H1 (cell line): ENCODE measurements around the gene PTPRG. TPM values are rescaled to one million over a fixed set of nuclear protein-coding genes. Genes with fewer than 3 reads are reported as not detected.

Experiments used
- CTCF ChIA-PET: fragments of 300-600 bp; sonication (Branson Sonifier 250); formaldehyde crosslinking; loops from one replicate; lab custom pipeline; 2021; ENCODE audit not compliant: partially characterized antibody; lab: Charles Lee
- POLR2A ChIA-PET: fragments of 300-600 bp; sonication (Branson Sonifier 250); formaldehyde crosslinking; loops from one replicate; lab custom pipeline; 2021; ENCODE audit warnings: inconsistent platforms; ENCODE audit not compliant: partially characterized antibody; lab: Charles Lee
- DNase-seq, 2 experiments: peaks; one replicate each; pipeline versions ENCODE4 v3.0.0 to v3.0.0-alpha.2; 2010 to 2022; ENCODE audit warnings: low spot score in 2 of 2, low read depth in 1 of 2, mixed read lengths in 1 of 2
- FAIRE-seq: peaks from 2 replicates; lab custom pipeline; 2011; peaks lifted over from hg19 to GRCh38; lab: Jason Lieb, UNC
- H2AFZ ChIP-seq: 2 replicates; pipeline ENCODE4 v1.8.1; 2012; ENCODE audit warnings: low read length, inconsistent platforms
- H2AK5ac ChIP-seq: 2 replicates; pipeline ENCODE4 v1.6.1; 2013; ENCODE audit warnings: low read depth, low read length
- H2BK120ac ChIP-seq: replicated peaks from 2 replicates; pipeline ENCODE3; 2013; ENCODE audit warnings: low read depth, low read length, inconsistent platforms
- H2BK12ac ChIP-seq: 2 replicates; pipeline ENCODE4 v1.6.1; 2013; ENCODE audit warnings: low read depth, low read length
- H2BK15ac ChIP-seq: 2 replicates; pipeline ENCODE4 v1.6.1; 2013; ENCODE audit warnings: low read length
- H2BK20ac ChIP-seq: 2 replicates; pipeline ENCODE4 v1.6.1; 2013; ENCODE audit warnings: low read length
- H2BK5ac ChIP-seq: 2 replicates; pipeline ENCODE4 v1.6.1; 2013; ENCODE audit warnings: low read depth, low read length
- H3K14ac ChIP-seq: 2 replicates; pipeline ENCODE4 v1.6.1; 2013; ENCODE audit warnings: inconsistent platforms; ENCODE audit not compliant: insufficient read length
- H3K18ac ChIP-seq: 2 replicates; pipeline ENCODE4 v1.6.1; 2013; ENCODE audit warnings: low read length; ENCODE audit errors: extremely low read depth
- H3K23ac ChIP-seq: 2 replicates; pipeline ENCODE4 v1.6.1; 2013; ENCODE audit warnings: inconsistent platforms; ENCODE audit not compliant: insufficient read length
- H3K23me2 ChIP-seq: 2 replicates; pipeline ENCODE4 v1.6.1; 2013; ENCODE audit warnings: low read depth, low read length
- H3K27ac ChIP-seq: 2 replicates; pipeline ENCODE4 v1.6.1; 2011; ENCODE audit warnings: low read depth, low read length, inconsistent platforms
- H3K27me3 ChIP-seq, 4 experiments: replicated peaks in 1 of 4; 1 replicate in 1 of 4; 2 replicates in 3 of 4; pipeline versions ENCODE4 v1.6.1 to v1.8.1; 2011 to 2013; ENCODE audit warnings: low read length in 3 of 4, mild to moderate bottlenecking in 3 of 4, inconsistent platforms in 2 of 4, mixed read lengths in 2 of 4, moderate library complexity in 1 of 4; ENCODE audit not compliant: control insufficient read depth in 3 of 4, insufficient read depth in 3 of 4; ENCODE audit errors: extremely low read depth in 1 of 4
- H3K36me3 ChIP-seq, 4 experiments: 2 replicates each; pipeline versions ENCODE4 v1.6.1 to v1.8.1; 2011 to 2013; ENCODE audit warnings: mild to moderate bottlenecking in 4 of 4, low read length in 3 of 4, moderate library complexity in 2 of 4, control low read depth in 1 of 4, inconsistent platforms in 1 of 4; ENCODE audit not compliant: insufficient read depth in 4 of 4, control insufficient read depth in 2 of 4
- H3K4ac ChIP-seq: replicated peaks from 2 replicates; pipeline ENCODE3; 2013; ENCODE audit warnings: low read length, low read depth, mixed read lengths, inconsistent platforms; ENCODE audit not compliant: insufficient read length
- H3K4me1 ChIP-seq, 4 experiments: replicated peaks in 1 of 4; 1 replicate in 1 of 4; 2 replicates in 3 of 4; pipeline versions ENCODE4 v1.6.1 to v1.8.1; 2011 to 2013; ENCODE audit warnings: low read length in 3 of 4, inconsistent platforms in 2 of 4, mixed read lengths in 1 of 4; ENCODE audit not compliant: insufficient read depth in 4 of 4, control insufficient read depth in 3 of 4
- H3K4me2 ChIP-seq, 2 experiments: 2 replicates each; pipeline versions ENCODE4 v1.6.1 to v1.8.1; 2011 to 2013; ENCODE audit warnings: low read depth in 2 of 2, low read length in 2 of 2, control low read depth in 1 of 2, inconsistent platforms in 1 of 2, mild to moderate bottlenecking in 1 of 2; ENCODE audit not compliant: insufficient read depth in 1 of 2
- H3K4me3 ChIP-seq, 4 experiments: fragments of 200-600, 300-600 bp in 1 of 4; sonication (generic), shearing (Covaris generic), sonication (Bioruptor Twin) in 1 of 4; 2 replicates each; pipeline versions ENCODE4 v1.5.1 to v1.8.1; 2011 to 2016; ENCODE audit warnings: low read length in 4 of 4, low read depth in 3 of 4, control low read depth in 2 of 4, inconsistent platforms in 2 of 4, mild to moderate bottlenecking in 2 of 4, mixed read lengths in 1 of 4, moderate library complexity in 1 of 4; ENCODE audit not compliant: insufficient read depth in 2 of 4; ENCODE audit errors: extremely low read depth in 1 of 4
- H3K56ac ChIP-seq: replicated peaks from 2 replicates; pipeline ENCODE3; 2013; ENCODE audit warnings: low read depth, mild to moderate bottlenecking, mixed read lengths, low read length, inconsistent platforms; ENCODE audit not compliant: insufficient read length
- H3K79me1 ChIP-seq: 2 replicates; pipeline ENCODE4 v1.6.1; 2013; ENCODE audit warnings: low read depth, low read length, control low read depth
- H3K79me2 ChIP-seq, 2 experiments: 2 replicates each; pipeline versions ENCODE4 v1.6.1 to v1.8.1; 2012 to 2013; ENCODE audit warnings: low read length in 2 of 2, mild to moderate bottlenecking in 2 of 2, inconsistent platforms in 1 of 2; ENCODE audit not compliant: insufficient read depth in 2 of 2, control insufficient read depth in 1 of 2
- H3K9ac ChIP-seq, 4 experiments: replicated peaks in 1 of 4; 1 replicate in 1 of 4; 2 replicates in 3 of 4; pipeline versions ENCODE4 v1.6.1 to v1.8.1; 2011 to 2013; ENCODE audit warnings: low read depth in 3 of 4, low read length in 3 of 4, control low read depth in 2 of 4, mild to moderate bottlenecking in 2 of 4, moderate library complexity in 2 of 4, inconsistent platforms in 1 of 4; ENCODE audit errors: extremely low read depth in 1 of 4
- H3K9me3 ChIP-seq, 2 experiments: 2 replicates each; pipeline versions ENCODE4 v1.6.1 to v1.8.1; 2012 to 2013; ENCODE audit warnings: mild to moderate bottlenecking in 2 of 2, moderate library complexity in 2 of 2, control low read depth in 1 of 2, inconsistent platforms in 1 of 2, low read depth in 1 of 2, low read length in 1 of 2, mixed read lengths in 1 of 2; ENCODE audit not compliant: insufficient read depth in 2 of 2
- H4K20me1 ChIP-seq, 2 experiments: replicated peaks in 1 of 2; 2 replicates each; pipeline versions ENCODE3 to v1.8.1; 2011 to 2013; ENCODE audit warnings: inconsistent platforms in 2 of 2, low read length in 2 of 2, mild to moderate bottlenecking in 1 of 2; ENCODE audit not compliant: insufficient read depth in 2 of 2, control insufficient read depth in 1 of 2
- H4K5ac ChIP-seq: 2 replicates; pipeline ENCODE4 v1.6.1; 2013; ENCODE audit warnings: low read length, low read depth, mixed read lengths, inconsistent platforms; ENCODE audit not compliant: insufficient read length
- H4K8ac ChIP-seq: 2 replicates; pipeline ENCODE4 v1.8.0; 2013; ENCODE audit warnings: mild to moderate bottlenecking, moderate library complexity, low read length, inconsistent platforms; ENCODE audit not compliant: insufficient read depth; ENCODE audit errors: extremely low read depth
- H4K91ac ChIP-seq: replicated peaks from 2 replicates; pipeline ENCODE3; 2013; ENCODE audit warnings: low read length, mixed read lengths, inconsistent platforms; ENCODE audit not compliant: insufficient read length
- CHD2 ChIP-seq: IDR thresholded peaks from 2 replicates; pipeline ENCODE4 v1.6.1; 2012; ENCODE audit warnings: low read length, improper control_type of control experiment
- CTBP2 ChIP-seq: IDR thresholded peaks from 2 replicates; pipeline ENCODE4 v1.7.0; 2011; ENCODE audit warnings: borderline replicate concordance, mild to moderate bottlenecking, moderate library complexity, mixed read lengths, low read length; ENCODE audit not compliant: insufficient read depth, insufficient read length
- SUZ12 ChIP-seq: fragments of 200-600 bp; sonication (generic); IDR thresholded peaks from 2 replicates; pipeline ENCODE4 v1.6.1; 2012; ENCODE audit warnings: mild to moderate bottlenecking, inconsistent platforms, low read length, moderate library complexity, mixed read lengths
- WGBS, 2 experiments: shearing (Covaris generic) in 1 of 2; methylation state at CpG; one replicate each; pipeline versions ENCODE4 v1.1.6 to v1.1.7; 2013 to 2015; ENCODE audit warnings: low lambda C conversion rate in 2 of 2, mixed read lengths in 2 of 2, inconsistent platforms in 1 of 2, low coverage in 1 of 2, missing lambda C conversion rate in 1 of 2; ENCODE audit not compliant: insufficient replicate concordance in 2 of 2, insufficient coverage in 1 of 2, insufficient read length in 1 of 2; ENCODE audit errors: extremely low coverage in 1 of 2, missing lambda C conversion rate in 1 of 2; 5-methylcytosine and 5-hydroxymethylcytosine counted together
- polyA plus RNA-seq, 7 experiments: library from polyadenylated mRNA; depleted of rRNA in 3 of 7; stranded (reverse) in 5 of 7; unstranded in 2 of 7; fragments of >200 nt in 5 of 7; fragments of 200-250 nt in 2 of 7; gene quantifications; 1 replicate in 5 of 7; 2 replicates in 1 of 7; 4 replicates in 1 of 7; pipeline versions ENCODE4 v1.2.1 to v1.2.3, GENCODE V29; 2011 to 2013; ENCODE audit warnings: missing spikeins in 2 of 7, mixed read lengths in 2 of 7
- total RNA-seq: library from RNA; stranded (reverse); fragmentation: NEBNext Ultra II Directional; extraction: Animal tissue kit (Norgen Biotek cat#: 25700); gene quantifications from 2 replicates; pipeline ENCODE4 v1.2.1, GENCODE V29; 2021
- TF ChIP-seq, protein P1 (sequence below): IDR thresholded peaks from 2 replicates; pipeline ENCODE4 v1.6.1; 2012; ENCODE audit warnings: inconsistent platforms

The PTPRG gene
- total and polyA plus RNA-seq, 2 of the 8 experiments (the other 6 are each of a cell fraction or from before 2014, with no cell fraction given) = 23.3 to 96.2 TPM

- no peak overlapping the region for H3K4ac ChIP-seq
- FAIRE-seq (no peak), DNase-seq (no peak)
- H3K4me3 ChIP-seq = no peak overlapping the region
- H3K4me1 ChIP-seq = peaks cover 0 to 2% (median 0%) of the 10 kb centered on the region in 4 experiments; a peak in 1 of 7 replicates
- no peaks in the 10 kb centered on the region for H3K27me3 ChIP-seq
- H2AK5ac ChIP-seq = no peak overlapping the region
- H4K91ac ChIP-seq = no peak overlapping the region
- H3K18ac ChIP-seq = no peak overlapping the region
- no peak overlapping the region for H2BK20ac ChIP-seq
- H4K20me1 ChIP-seq = no peaks in the 10 kb centered on the region
- no peaks in the 10 kb centered on the region for H3K79me2 ChIP-seq
- H4K5ac ChIP-seq = no peak overlapping the region
- no peak overlapping the region for H3K4me2 ChIP-seq
- no peak overlapping the region for H2AFZ ChIP-seq
- no peak overlapping the region for H2BK12ac ChIP-seq
- no peaks in the 10 kb centered on the region for H3K9me3 ChIP-seq
- no peaks in the 10 kb centered on the region for H3K36me3 ChIP-seq
- 88% methylated on average over 5 of the region's 5 CpGs; no CpG with 5 or more reads in 1 of the 2 experiments for WGBS, 2 experiments
- no peak overlapping the region for H2BK120ac ChIP-seq
- no peaks in the 10 kb centered on the region for H3K23me2 ChIP-seq
- no peak overlapping the region for H3K14ac ChIP-seq
- no peaks in the 10 kb centered on the region for H3K79me1 ChIP-seq
- POLR2A ChIA-PET = interaction anchor here (1.4 kb wide), 1 partner anchor 11 kb away, joined by 5 read pairs; no protein-coding TSS in a partner anchor
- no peak overlapping the region for H3K56ac ChIP-seq
- no peak overlapping the region for H3K23ac ChIP-seq
- no peak overlapping the region for H3K9ac ChIP-seq
- H3K27ac ChIP-seq = no peak overlapping the region
- TF ChIP-seq CTBP2 (no peak), CHD2 (no peak), SUZ12 (no peak)
- TF ChIP-seq, protein P1, sequence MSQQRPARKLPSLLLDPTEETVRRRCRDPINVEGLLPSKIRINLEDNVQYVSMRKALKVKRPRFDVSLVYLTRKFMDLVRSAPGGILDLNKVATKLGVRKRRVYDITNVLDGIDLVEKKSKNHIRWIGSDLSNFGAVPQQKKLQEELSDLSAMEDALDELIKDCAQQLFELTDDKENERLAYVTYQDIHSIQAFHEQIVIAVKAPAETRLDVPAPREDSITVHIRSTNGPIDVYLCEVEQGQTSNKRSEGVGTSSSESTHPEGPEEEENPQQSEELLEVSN = no peak
- H2BK15ac ChIP-seq = no peak overlapping the region
- no peak overlapping the region for H2BK5ac ChIP-seq
- CTCF ChIA-PET = interaction anchor here (1.1 to 8.0 kb wide), 9 partner anchors 10 to 227 kb away, joined by 3 to 135 read pairs (median 4); no protein-coding TSS in a partner anchor
- no peak overlapping the region for H4K8ac ChIP-seq
Observed at GRCh38 chr3:62329971-62330370, 768.6 kb downstream of the PTPRG start.
